SKM-1 (cell line): Measurements from ENCODE around the gene COPZ2.
"Not testable (repeated sequence)": the region's sequence is repeated elsewhere in the genome, so short reads cannot be mapped to it uniquely, and the experiment has no call there.

ENCODE experiments used
- DNase-seq: peaks from one replicate; lab custom pipeline; 2025; ENCODE audit not compliant: unreplicated experiment; lab: John Stamatoyannopoulos, UW

Gene COPZ2

GRCh38 chr17:48056246-48056745, 18.7 kb upstream of the COPZ2 start:
- no peak for DNase-seq

GRCh38 chr17:48055531-48056245, 18.1 kb upstream of the COPZ2 start:
- no peak for DNase-seq

- DNase-seq: no peak
These were observed 16.9 kb upstream of the COPZ2 start for GRCh38 chr17:48054238-48055185.

DNA sequence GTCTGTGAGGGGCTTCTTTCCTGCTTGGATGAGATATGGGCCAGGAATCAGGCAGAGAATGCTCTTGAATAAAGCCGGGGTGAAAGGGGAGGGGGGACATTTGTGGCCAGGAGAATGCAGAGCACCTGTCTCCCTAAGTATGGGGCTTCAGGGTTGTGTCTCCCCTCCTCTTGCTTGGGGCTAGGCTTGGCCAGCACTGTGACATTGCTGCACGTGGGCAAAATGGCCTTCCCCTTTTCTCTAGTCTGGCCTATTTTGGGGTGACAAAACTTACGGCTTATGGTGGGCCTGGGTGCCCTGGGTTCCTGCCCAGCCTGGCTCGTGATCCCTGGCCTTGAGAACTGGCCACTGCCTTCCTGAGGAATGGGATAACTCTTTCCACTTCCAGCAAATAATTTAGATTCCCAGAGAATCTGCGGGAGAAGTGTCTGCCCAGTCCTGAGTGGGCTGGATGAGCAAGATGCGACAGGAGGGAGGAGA, 16.2 kb upstream of the COPZ2 start:
- no peak for DNase-seq

DNA sequence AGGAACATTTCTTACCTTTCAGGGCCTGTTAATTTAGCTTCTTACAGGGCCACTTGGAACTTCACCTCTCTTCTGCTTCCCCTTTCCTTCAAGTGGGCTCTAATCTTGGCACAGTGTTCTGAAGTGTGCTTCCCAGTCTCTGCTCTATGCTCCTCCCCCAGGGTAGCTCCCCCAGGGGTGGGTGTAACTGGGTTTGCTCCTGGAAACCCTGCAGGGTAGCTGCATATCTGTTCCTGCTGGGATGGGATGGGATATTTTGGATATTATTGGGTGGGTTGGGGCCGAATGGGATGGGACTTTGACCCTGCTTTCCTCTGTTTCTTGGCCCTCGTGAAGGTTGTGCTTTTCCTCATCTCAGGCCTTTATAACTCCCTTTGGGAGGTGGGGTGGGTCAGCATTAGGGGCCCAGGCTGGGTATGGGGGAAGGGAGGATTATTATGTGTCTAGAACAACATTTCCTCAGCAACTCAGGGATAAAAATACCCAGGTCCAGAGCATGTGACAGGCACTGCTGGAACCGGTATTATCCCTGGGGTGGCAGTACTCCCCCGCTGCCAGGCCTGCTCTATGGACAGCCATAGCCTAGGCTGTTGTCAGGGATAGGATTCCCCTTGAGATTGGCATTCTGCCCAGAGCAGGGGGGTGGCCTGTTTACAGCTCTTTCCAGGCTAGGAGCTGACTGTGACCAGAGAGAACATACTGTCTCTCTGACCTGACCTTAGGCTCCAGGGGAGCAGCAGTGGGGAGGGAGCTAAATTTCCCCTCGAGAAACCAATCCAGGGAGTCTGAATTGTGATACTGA, 15.6 kb upstream of the COPZ2 start:
- no peak for DNase-seq

DNA sequence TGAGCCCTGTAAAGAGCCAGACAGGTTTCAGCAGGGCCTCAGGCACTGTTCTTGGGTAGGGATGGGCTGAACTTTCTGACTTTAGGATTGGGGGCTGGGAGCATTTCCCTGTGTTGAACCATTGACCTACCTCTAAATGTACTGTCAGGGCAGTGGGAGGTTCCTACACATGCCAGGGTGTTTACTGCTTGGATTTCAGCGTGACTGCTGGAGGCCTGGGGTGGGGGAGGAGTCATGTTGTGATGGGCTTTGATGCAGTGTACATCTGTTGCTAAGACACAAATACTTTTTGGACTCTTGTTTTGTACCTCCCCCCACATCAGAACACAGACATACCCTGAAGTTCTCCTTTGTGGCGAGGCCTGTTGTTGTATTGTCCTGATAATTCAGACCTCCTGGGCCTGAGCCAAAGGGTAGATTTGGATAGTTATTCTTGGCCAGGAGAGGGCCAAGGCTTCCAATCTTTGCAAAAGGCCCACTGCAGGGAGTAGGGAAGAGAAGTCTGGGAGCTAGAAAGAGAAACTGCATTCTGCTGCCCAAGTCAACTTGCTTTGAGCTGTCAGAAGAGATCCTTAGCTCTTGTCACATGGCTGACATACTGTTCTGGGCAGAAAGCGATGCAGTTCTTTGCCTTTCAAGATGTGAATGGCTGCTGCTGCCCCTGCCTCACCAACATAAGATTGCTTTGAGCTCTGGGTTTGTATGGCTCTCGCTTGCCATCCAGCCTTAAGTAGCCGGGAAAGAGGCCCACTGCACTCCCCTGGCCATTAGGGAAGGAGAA, 14.3 kb upstream of the COPZ2 start:
- DNase-seq: no peak

DNA sequence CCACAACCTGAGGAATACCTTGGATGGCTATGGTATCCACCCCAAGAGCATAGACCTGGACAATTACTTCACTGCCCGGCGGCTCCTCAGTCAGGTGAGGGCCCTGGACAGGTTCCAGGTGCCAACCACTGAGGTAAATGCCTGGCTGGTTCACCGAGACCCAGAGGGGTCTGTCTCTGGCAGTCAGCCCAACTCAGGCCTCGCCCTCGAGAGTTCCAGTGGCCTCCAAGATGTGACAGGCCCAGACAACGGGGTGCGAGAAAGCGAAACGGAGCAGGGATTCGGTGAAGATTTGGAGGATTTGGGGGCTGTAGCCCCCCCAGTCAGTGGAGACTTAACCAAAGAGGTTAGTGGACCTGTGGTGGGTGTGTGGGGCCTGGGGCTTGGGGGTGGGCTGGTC, 13.7 kb upstream of the COPZ2 start:
- DNase-seq: no peak

DNA sequence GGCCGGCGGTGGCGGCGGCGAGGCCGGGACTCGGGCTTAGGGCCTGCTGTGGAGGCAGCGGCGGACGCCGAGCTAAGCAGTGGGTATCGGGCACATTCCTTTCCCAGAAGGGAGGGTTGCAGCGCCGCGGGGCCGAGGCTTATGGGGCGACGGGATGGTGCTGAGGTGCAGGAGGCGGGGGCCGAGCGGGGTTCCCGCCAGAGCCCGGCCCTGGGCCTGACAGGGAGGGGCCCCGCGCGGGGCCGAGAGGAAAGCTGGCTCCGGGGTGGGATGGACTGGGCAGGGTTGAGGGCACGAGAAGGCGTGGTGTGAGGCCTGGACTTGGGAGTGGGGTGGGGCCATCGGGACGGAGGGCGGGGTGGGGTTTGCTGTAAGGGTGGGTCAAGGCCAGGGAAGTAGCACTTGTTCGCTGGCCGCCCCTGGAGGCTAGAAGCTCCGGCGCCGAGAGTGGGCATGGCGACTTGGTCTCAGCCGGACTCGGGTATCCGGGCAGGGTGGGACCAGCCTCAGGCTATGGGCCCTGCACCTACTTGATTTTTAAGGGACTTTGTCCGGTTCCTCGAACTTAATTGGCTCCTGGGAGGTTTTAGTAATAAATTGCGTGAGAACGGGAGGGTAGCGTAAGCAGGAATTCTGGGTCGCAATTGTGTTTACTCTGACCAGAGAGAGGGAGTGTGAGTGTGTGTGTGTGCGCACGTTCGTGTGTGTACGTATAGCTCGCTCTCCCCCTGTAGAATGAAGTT, 11.0 kb upstream of the COPZ2 start:
- peak; percentile 74 for DNase-seq

DNA sequence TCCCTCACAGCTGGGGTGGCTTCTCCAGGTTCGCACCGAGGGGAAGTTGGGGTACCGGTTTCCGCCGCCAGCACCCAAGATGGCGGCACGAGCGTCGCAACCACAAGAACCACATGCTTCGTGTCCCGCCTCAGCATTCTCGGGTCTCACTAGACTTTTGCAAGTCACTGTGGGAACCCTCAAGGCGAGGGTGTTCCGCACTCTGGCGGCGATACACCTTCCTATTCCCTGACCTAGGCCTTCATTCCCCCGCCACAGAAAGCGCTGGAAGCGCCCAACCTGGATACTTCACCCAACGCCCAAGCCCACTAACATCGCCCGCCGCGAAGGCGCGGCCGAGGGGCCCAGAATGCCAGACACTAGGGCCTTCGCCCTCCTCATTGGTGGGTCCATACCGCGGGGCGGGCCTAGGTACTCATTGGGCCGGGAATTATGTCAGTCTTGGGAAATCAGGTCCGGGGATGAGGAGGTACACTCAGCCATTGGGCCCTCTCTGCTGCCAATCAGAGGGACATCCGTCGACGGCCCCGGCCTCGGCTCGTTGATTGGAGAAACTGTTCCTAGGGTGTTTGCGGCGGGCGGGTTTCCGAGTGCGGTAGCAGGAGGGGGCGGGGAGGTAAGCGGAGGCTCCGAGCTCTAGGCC, 10.3 kb upstream of the COPZ2 start, which contains the start of gene NFE2L1:
Gene NFE2L1, plus strand, starts transcription at position 619 of the 643 bp plus-strand sequence. CDS start 2,760 bp downstream, outside the sequence.
- DNase-seq: peak; percentile 99

DNA sequence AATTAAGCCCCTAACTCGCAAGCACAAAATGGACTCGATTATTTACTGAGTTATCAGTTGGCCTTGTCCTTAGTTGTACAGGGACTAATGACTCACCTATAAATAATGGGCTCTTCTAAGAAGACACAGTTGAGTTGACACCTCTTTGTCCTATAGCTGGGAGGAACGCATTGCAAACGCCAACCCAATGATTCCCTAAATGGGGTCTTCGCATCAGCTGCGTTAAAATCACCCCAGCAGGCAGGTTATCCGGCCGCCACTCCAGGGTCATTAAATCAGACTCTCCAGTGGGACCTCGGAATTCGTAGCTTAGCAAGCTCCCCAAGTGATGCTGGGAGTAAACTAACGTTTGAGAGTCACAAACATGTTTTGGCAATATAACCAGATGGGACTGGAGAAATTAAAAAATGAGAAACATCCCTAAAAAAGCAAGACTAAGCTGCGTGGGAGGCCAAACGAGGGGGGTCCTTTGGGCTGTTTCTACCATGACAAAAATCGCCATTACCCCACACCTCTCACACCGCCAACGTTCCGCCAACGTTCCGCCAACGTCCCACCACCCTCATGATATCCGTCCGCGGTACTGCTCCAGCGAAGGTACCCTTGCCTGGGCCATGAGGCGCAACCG, 9.6 kb upstream of the COPZ2 start:
- no peak for DNase-seq

DNA sequence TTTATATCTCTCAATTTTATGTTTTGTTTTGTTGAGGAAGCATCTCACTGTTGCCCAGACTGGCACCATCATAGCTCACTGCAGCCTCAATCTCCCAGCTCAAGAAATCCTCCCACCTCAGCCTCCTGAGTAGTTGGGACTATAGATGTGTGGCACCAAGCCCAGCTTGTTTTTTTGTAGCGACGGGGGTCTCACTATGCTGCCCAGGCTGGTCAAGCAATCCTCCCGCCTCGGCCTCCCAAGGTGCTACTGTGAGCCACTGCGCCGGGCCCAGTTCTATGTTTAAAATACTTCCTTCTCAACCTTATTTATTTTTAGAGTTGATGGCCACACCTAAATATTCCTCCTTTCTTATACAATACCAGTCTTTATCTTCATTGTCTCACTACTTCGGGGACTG, 8.7 kb upstream of the COPZ2 start:
- DNase-seq: no peak

DNA sequence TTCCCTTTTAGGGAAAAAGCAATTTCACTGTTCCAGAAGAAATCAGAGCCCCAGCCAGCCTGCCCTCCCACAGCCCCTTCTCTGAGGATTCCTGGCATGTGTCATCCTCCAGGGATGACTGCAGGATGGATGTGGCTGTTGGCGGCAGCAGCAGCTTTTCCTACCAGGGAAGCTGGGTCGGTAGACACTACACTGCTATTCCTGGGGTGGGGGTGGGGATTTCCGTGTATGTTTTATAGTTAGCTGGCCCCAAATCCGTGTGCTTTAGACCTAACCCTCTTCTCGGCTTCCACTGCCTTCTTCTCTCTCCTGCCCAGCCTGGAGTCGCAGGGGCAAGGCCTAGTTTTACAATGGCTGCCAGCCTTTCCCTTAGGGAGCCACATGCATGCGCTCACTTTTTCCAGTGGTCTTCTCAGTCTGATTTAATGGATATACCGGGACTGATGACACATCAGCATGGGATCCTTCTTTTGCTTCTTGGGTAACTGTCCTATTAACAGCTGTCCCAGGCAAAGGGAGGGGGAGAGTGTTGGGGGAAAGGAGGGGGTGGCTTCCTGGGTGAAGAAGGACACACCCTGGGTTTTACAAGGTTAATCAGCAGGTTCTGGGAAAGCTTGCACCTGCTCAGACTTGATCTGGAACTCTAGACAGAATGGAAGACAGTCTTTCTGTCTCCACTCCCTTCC, 7.9 kb upstream of the COPZ2 start:
- no peak for DNase-seq

DNA sequence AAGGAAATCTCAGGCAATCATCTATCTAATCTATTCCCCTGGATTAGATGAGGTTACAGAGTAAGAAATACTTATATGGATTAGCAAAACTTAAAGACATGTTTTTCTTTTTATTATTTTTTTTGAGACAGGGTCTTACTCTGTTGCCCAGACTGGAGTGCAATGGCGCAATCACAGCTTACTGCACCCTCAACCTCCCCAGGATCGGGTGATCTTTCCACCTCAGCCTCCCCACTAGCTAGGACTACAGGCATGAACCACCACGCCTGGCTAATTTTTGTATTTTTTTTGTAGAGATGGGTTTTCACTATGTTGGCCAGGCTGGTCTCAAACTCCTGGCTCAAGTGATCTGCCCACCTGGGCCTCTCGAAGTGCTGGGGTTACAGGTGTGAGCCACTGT, 7.3 kb upstream of the COPZ2 start:
- DNase-seq: no peak

- no peak for DNase-seq
These were observed 5.6 kb upstream of the COPZ2 start for GRCh38 chr17:48043176-48043575.

GRCh38 chr17:48038687-48039086, 1.1 kb upstream of the COPZ2 start:
- no peak for DNase-seq

DNA sequence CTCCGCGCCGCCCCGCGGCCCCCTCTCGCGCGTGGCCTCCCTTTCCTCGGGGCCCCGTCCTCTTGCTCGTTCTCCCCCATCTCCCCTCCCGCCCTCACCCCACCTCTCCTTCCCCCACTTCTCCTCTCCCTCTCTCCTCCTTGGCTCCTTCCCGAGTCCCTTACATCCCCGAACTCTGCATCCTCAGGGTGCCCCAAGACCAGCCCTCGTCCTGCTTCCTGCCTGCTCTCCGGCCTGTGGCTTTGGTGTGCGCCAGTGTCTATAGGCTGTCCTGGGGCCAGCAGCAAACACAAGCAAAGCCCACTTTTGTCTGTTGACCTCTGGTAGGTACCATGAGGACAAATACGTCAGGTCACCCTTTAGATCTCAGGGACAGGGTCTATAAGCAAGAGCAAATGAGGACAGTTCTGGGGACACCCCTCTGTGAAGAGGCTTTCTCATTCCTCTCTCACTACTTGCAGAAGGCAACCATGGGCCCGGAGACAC, 284 bp upstream of the COPZ2 start:
- DNase-seq: no peak

DNA sequence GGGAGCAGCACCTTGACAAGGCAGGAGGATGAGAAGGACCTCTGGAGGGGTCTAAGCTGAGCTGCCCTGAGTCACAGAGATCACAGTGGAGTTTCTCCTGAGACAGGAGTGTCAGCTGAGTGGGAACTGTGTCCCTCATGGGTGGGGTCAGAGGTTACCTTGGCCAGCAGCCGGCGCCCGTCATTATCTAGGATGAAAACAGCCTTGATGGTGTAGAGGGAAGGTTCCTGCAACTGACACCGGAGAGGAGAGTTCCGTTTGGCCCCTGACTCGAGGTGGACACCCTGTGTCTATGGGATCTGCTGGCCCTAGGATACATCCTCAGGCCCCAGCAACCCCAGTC, 933 bp downstream of the COPZ2 start:
- no peak for DNase-seq

GRCh38 chr17:48034734-48035133, 2.9 kb downstream of the COPZ2 start:
- not testable (repeated sequence) for DNase-seq
